CD4-positive, alpha-beta T cell (primary cell): ENCODE measurements around the gene GLB1L. TPM values are rescaled to one million over a fixed set of nuclear protein-coding genes. Genes with fewer than 3 reads are reported as not detected.

Experiments
- ATAC-seq: fragments of 200-7000 bp; cut with Tn5 transposase; one replicate; pipeline ENCODE4 v1.10.0; 2022; ENCODE audit warnings: mild to moderate bottlenecking; ENCODE audit not compliant: poor library complexity
- CTCF ChIA-PET: fragments of 350-600 bp; sonication (Branson Sonifier 250); formaldehyde crosslinking; loops from one replicate; lab custom pipeline; 2021; ENCODE audit warnings: antibody characterized with exemption, inconsistent platforms; lab: Charles Lee
- POLR2A ChIA-PET: fragments of 350-600 bp; sonication (Branson Sonifier 250); formaldehyde crosslinking; loops from one replicate; lab custom pipeline; 2021; ENCODE audit warnings: antibody characterized with exemption, inconsistent platforms; lab: Charles Lee
- DNase-seq, 14 experiments: peaks; one replicate each; pipeline ENCODE4 v3.0.0-alpha.2; 2013 to 2020; ENCODE audit warnings: mixed read lengths in 2 of 14
- H3K27ac ChIP-seq, 2 donors: one replicate each; pipeline versions ENCODE4 v1.5.1 to v1.7.0; 2013; ENCODE audit warnings: low read length in 2 of 2, low read depth in 1 of 2, mild to moderate bottlenecking in 1 of 2
- H3K27me3 ChIP-seq, 2 experiments: 1 replicate in 1 of 2; 2 replicates in 1 of 2; pipeline versions ENCODE4 v1.6.1 to v1.7.0; 2013; ENCODE audit warnings: low read length in 2 of 2, control low read depth in 1 of 2, mild to moderate bottlenecking in 1 of 2, moderate library complexity in 1 of 2; ENCODE audit not compliant: insufficient read depth in 2 of 2, control insufficient read depth in 1 of 2
- H3K36me3 ChIP-seq: one replicate; pipeline ENCODE4 v1.6.1; 2013; ENCODE audit warnings: low read length, control low read depth; ENCODE audit not compliant: insufficient read depth
- H3K4me1 ChIP-seq: one replicate; pipeline ENCODE4 v1.6.1; 2013; ENCODE audit warnings: low read length, control low read depth; ENCODE audit not compliant: insufficient read depth
- H3K4me3 ChIP-seq: one replicate; pipeline ENCODE4 v1.5.1; 2013; ENCODE audit warnings: mild to moderate bottlenecking, low read length, moderate library complexity
- H3K9me3 ChIP-seq, 2 experiments: 1 replicate in 1 of 2; 2 replicates in 1 of 2; pipeline versions ENCODE4 v1.6.1 to v1.7.0; 2013; ENCODE audit warnings: low read length in 2 of 2, mild to moderate bottlenecking in 2 of 2, control low read depth in 1 of 2, moderate library complexity in 1 of 2; ENCODE audit not compliant: control insufficient read depth in 1 of 2, insufficient read depth in 1 of 2
- H3K27ac Mint-ChIP-seq: one replicate; pipeline ENCODE4 v1.8.0; 2020; ENCODE audit warnings: mixed read lengths
- H3K27me3 Mint-ChIP-seq: one replicate; pipeline ENCODE4 v1.8.0; 2021; ENCODE audit warnings: mixed read lengths
- H3K36me3 Mint-ChIP-seq: one replicate; pipeline ENCODE4 v1.8.0; 2021; ENCODE audit warnings: low read depth, mixed read lengths
- H3K4me1 Mint-ChIP-seq: one replicate; pipeline ENCODE4 v1.8.0; 2021; ENCODE audit warnings: low read depth, mixed read lengths
- H3K4me3 Mint-ChIP-seq: one replicate; pipeline ENCODE4 v1.8.0; 2020; ENCODE audit warnings: mild to moderate bottlenecking, mixed read lengths
- H3K9me3 Mint-ChIP-seq: one replicate; pipeline ENCODE4 v1.8.0; 2020; ENCODE audit warnings: mixed read lengths
- intact Hi-C, 2 experiments: fragments of 100-400 bp; cut with DNase I in 1 of 2; cut with micrococcal nuclease in 1 of 2; formaldehyde crosslinking; loops; one replicate each; pipeline versions ENCODE4 v1.15.1 to v1.9.0; 2023 to 2025; cut with DNase I, micrococcal nuclease
- total RNA-seq, 174 experiments: library from RNA in 2 of 174; stranded (reverse) in 2 of 174; gene quantifications; one replicate each; pipeline ENCODE4 v1.2.3 and lab custom pipeline; 2021 to 2026
- TF ChIP-seq, protein P1 (sequence below): fragments of 200-600 bp; IDR thresholded peaks from one replicate; pipeline ENCODE4 v1.8.0; 2022; ENCODE audit warnings: antibody characterized with exemption, mild to moderate bottlenecking

Gene GLB1L
- total RNA-seq, 2 experiments from 2014 or later: 2.4 to 3.0 TPM

DNA sequence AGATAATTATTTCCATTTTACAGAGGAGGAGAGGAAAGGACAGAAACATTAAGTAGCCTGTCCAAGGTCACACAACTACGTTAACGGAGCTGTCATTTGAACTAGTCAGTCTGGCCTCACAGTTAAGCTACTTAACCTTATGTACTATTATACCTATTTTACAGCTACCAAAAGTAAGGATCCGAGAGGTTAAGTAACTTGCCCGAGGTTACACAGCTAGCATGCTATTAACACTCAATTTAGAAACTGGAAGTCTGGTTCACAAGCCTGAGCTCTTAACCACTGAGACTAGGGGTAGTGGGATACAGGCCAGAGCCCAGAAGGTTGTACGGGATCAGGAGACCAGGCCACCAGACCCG, 476 bp downstream of the GLB1L start:
- Histone ChIP-seq H3K4me1 (peaks cover 57% of the 10 kb centered on the region), H3K27me3 (no peaks in the 10 kb centered on the region), H3K36me3 (peaks cover 22% of the 10 kb centered on the region), H3K4me3 (peak overlapping the region; percentile 99), H3K9me3 (no peaks in the 10 kb centered on the region), H3K27ac (peak overlapping the region; percentile 95 to 98)
- DNase-seq (no peak), ATAC-seq (no peak)
- TF ChIP-seq, protein P1, sequence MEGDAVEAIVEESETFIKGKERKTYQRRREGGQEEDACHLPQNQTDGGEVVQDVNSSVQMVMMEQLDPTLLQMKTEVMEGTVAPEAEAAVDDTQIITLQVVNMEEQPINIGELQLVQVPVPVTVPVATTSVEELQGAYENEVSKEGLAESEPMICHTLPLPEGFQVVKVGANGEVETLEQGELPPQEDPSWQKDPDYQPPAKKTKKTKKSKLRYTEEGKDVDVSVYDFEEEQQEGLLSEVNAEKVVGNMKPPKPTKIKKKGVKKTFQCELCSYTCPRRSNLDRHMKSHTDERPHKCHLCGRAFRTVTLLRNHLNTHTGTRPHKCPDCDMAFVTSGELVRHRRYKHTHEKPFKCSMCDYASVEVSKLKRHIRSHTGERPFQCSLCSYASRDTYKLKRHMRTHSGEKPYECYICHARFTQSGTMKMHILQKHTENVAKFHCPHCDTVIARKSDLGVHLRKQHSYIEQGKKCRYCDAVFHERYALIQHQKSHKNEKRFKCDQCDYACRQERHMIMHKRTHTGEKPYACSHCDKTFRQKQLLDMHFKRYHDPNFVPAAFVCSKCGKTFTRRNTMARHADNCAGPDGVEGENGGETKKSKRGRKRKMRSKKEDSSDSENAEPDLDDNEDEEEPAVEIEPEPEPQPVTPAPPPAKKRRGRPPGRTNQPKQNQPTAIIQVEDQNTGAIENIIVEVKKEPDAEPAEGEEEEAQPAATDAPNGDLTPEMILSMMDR: no peak
- ChIA-PET POLR2A (interaction anchor here (0.7 to 7.3 kb wide), 15 partner anchors 9 to 958 kb away, joined by 3 to 181 read pairs (median 7); partner anchors contain the start of genes ANKZF1, ATG9A, CNPPD1 and DNAJB2), CTCF (interaction anchor here (0.6 to 2.3 kb wide), 4 partner anchors 14 to 50 kb away, joined by 3 to 26 read pairs (median 4); no protein-coding TSS in a partner anchor)
- intact Hi-C loops: loop anchor here (1.0 to 5.0 kb wide), 4 partner anchors 9 to 67 kb away; partner anchors contain the start of genes ANKZF1 (in 1 of the 2), ATG9A (in 1 of the 2), CNPPD1 (in 1 of the 2) and RETREG2 (in 1 of the 2)
- Mint-ChIP-seq H3K27ac (peak overlapping the region; percentile 96), H3K36me3 (peaks cover 29% of the 10 kb centered on the region), H3K27me3 (no peaks in the 10 kb centered on the region), H3K4me1 (peaks cover 68% of the 10 kb centered on the region), H3K9me3 (no peaks in the 10 kb centered on the region), H3K4me3 (peak overlapping the region; percentile 88)

DNA sequence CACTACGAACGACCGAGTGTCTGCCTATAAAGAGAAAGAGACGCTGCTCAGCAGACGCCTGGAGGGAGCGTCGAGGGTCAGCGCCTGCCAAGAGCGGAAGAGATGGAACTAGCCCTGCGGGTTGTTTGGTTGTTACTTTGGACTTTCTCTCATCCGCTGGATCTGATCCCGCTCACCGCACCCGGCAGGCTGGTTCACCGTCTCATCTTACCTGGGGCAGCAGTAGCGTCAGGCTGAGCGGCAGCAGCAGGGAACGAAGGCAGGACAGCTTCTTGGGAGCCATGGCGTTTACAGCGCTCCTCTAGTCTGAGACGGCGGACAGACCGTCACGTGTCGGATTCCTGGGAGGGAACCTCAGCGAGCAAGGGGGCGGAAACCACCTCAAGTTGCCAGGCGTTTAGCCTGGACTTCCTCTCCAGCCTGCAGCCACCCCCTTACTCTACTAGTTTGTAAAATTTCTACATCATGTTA, 1.9 kb downstream of the GLB1L start:
- Histone ChIP-seq H3K4me1 (peaks cover 42% of the 10 kb centered on the region), H3K4me3 (no peak overlapping the region), H3K36me3 (peaks cover 7% of the 10 kb centered on the region), H3K27me3 (no peaks in the 10 kb centered on the region), H3K27ac (no peak overlapping the region), H3K9me3 (no peaks in the 10 kb centered on the region)
- intact Hi-C loops: no loop called here
- peak overlapping the region; percentile 96 for H3K27ac Mint-ChIP-seq
- DNase-seq (peak in 2 of 14 experiments; percentile 29 to 47), ATAC-seq (no peak)
- no peaks in the 10 kb centered on the region for H3K9me3 Mint-ChIP-seq
- H3K4me1 Mint-ChIP-seq: peaks cover 54% of the 10 kb centered on the region
- H3K36me3 Mint-ChIP-seq: peaks cover 27% of the 10 kb centered on the region
- H3K4me3 Mint-ChIP-seq: peak overlapping the region; percentile 76
- TF ChIP-seq, protein P1: no peak
- ChIA-PET CTCF (no interaction called here), POLR2A (interaction anchor here (3.4 kb wide), 1 partner anchor 11 kb away, joined by 68 read pairs; the partner anchor contains the start of genes TUBA4A and TUBA4B)
- no peaks in the 10 kb centered on the region for H3K27me3 Mint-ChIP-seq

DNA sequence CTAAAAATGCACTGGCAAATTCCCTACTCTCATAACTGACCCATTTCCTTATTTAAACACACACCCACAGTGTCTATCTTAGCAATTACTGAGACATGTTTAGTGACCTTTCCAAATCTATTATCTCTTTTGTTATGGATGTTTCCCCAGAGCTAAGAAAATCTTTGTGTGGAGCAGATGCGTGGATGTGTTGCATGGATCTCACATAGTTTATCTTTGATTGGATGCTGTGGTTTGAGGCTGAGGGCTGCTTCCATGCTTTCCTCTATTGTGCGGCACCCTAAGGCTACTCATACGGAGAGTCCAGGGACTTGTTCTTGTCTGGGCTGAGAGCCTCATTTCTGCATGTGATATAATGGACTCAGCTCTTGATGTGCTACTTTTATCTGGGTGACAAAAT, 10.9 kb downstream of the GLB1L start:
- no peaks in the 10 kb centered on the region for H3K27me3 Mint-ChIP-seq
- no peak overlapping the region for H3K4me3 Mint-ChIP-seq
- peaks cover 86% of the 10 kb centered on the region for H3K36me3 Mint-ChIP-seq
- intact Hi-C loops: no loop called here
- CTCF ChIA-PET: interaction anchor here (1.3 kb wide), 1 partner anchor 61 kb away, joined by 7 read pairs; no protein-coding TSS in a partner anchor
- H3K4me1 ChIP-seq: peaks cover 29% of the 10 kb centered on the region
- H3K27ac Mint-ChIP-seq: peak overlapping the region; percentile 37
- H3K9me3 Mint-ChIP-seq: no peaks in the 10 kb centered on the region
- no peaks in the 10 kb centered on the region for H3K9me3 ChIP-seq
- H3K27me3 ChIP-seq: no peaks in the 10 kb centered on the region
- POLR2A ChIA-PET: interaction anchor here (0.7 to 1.9 kb wide), 3 partner anchors 11 to 28 kb away, joined by 3 to 9 read pairs (median 4); partner anchors contain the start of genes GLB1L, STK16, TUBA4A and ZFAND2B
- DNase-seq: no peak
- H3K27ac ChIP-seq: no peak overlapping the region
- H3K4me3 ChIP-seq: no peak overlapping the region
- peaks cover 67% of the 10 kb centered on the region for H3K36me3 ChIP-seq
- peaks cover 36% of the 10 kb centered on the region for H3K4me1 Mint-ChIP-seq
- TF ChIP-seq, protein P1: no peak
- no peak for ATAC-seq
